Activated T-helper 17 cell treated with anti-CD3 and anti-CD28 coated beads, Interleukin-2, amount 50 U/mL, for 72 hours (primary cell): ENCODE measurements around the gene ERN1. TPM values are rescaled to one million over a fixed set of nuclear protein-coding genes. Genes with fewer than 3 reads are reported as not detected.

Experiments used
- ATAC-seq: fragments of 150-1000 bp; cut with Tn5 transposase; replicated peaks from 2 replicates; pipeline ENCODE4 v1.10.0; 2021; ENCODE audit warnings: mild to moderate bottlenecking, moderate library complexity
- H3K27ac Mint-ChIP-seq: one replicate; pipeline ENCODE4 v1.8.0; 2022; ENCODE audit warnings: mixed read lengths
- H3K27me3 Mint-ChIP-seq: one replicate; pipeline ENCODE4 v1.8.0; 2022; ENCODE audit warnings: mixed read lengths
- H3K36me3 Mint-ChIP-seq: one replicate; pipeline ENCODE4 v1.8.0; 2022; ENCODE audit warnings: low read depth, mild to moderate bottlenecking, mixed read lengths
- H3K4me1 Mint-ChIP-seq: one replicate; pipeline ENCODE4 v1.8.0; 2022; ENCODE audit warnings: mixed read lengths
- H3K4me3 Mint-ChIP-seq: one replicate; pipeline ENCODE4 v1.8.0; 2022; ENCODE audit warnings: mild to moderate bottlenecking, mixed read lengths
- H3K9me3 Mint-ChIP-seq: one replicate; pipeline ENCODE4 v1.8.0; 2022; ENCODE audit warnings: mixed read lengths
- total RNA-seq, 2 donors: library from RNA; stranded (reverse); gene quantifications; one replicate each; pipeline ENCODE4 v1.2.3, GENCODE V29; 2022

ERN1 gene
- total RNA-seq, 2 donors from 2014 or later = 42.2 to 93.3 TPM

DNA sequence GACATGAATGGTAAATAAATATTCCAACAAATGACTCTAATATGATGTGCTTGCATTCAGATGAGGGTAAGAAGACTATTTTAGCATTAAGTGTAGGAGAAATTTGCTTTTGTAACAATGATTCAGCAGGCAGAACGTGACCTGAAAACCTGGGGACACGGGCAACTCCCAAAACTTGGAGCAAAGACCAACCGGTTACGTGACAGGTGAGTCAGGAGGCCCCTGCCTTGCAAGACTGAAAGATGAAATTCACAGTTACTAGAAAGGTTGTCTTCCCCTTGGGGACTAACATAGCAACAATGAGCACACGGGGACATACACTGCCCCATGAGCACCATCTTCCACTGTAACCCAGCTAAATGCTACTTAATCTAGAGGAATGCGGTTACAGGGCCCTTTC lies 33.5 kb upstream of the ERN1 start:
- no peak overlapping the region for H3K4me3 Mint-ChIP-seq
- H3K27ac Mint-ChIP-seq = no peak overlapping the region
- peaks cover 9% of the 10 kb centered on the region for H3K36me3 Mint-ChIP-seq
- ATAC-seq = no peak
- no peaks in the 10 kb centered on the region for H3K4me1 Mint-ChIP-seq
- H3K9me3 Mint-ChIP-seq = no peaks in the 10 kb centered on the region
- no peaks in the 10 kb centered on the region for H3K27me3 Mint-ChIP-seq

DNA sequence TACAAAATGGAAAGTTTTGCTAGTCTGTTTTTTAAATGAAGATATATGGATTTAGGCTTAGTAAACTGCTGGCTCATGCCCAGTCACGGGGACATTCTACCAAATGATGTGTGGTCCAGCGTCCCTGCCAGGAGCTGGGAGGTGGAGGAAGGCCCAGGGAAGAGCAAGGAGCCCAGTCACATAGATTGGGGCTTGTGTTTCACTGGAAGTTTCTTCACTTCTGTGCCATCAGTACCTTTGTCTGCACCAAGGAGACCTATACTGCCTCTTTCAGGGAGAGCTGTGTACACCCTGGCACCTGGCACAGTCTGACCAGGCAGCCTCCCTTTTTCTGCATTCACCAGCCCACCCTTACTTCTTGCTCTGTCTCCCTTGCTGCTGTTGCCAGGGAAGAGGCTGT lies 32.6 kb upstream of the ERN1 start:
- Mint-ChIP-seq H3K9me3 (no peaks in the 10 kb centered on the region), H3K4me1 (no peaks in the 10 kb centered on the region), H3K4me3 (no peak overlapping the region), H3K36me3 (no peaks in the 10 kb centered on the region), H3K27me3 (no peaks in the 10 kb centered on the region), H3K27ac (no peak overlapping the region)
- no peak for ATAC-seq

DNA sequence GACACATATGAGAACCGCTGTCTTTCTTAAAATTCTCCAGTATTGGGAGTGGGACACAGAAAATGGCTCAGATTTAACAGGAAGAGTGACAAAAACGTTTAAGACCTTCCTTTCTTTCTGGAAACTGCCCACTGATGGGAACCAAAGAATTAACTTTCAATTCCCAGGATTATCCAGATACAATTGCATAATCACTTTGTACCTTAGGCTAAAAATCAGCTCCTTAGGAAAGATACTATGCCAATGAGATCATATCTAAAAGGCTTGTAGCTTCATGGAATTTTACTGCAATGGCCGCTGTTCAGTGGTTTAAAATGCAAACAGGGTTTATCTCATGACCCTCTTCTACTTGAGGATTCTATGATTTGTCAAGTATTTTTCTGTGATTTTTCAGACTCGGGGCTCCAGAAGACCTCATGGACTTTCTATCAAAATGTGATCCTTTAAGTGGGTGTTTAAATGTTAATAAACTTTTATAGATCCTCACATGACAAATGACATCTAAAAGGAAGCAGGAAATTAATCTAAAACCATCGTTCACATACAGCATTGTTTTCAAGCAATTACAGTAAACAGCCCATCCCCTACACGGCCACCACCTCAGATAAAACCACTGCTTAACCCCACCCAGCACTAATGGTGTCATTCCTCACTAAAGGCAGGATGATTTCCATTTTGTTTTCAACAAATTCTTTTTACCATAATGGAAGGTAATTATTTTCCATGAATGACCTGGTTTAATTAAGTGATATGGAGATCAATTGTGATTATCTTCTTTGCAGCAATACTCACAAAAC lies 31.6 kb upstream of the ERN1 start:
- H3K27me3 Mint-ChIP-seq = no peaks in the 10 kb centered on the region
- ATAC-seq = no peak

DNA sequence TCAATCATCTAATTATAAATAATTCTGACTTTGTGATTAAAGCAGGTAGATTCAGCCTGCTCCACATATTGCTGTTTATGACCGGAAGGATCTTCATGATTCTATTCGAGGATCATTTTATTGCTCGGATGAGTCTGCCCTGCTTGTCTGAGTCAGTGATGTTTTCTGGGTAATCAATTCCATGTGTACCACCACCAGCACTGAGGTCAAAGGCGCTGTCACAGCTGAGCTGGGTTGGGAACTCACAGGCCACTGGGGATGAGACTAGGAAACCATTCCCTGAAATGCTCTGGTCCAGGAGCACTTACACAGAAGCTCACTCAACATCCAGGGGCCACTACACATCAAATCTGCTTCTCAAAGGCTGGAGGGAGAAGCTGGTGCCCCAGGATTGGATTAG lies 30.4 kb upstream of the ERN1 start:
- ATAC-seq = no peak
- H3K4me3 Mint-ChIP-seq = no peak overlapping the region
- H3K27me3 Mint-ChIP-seq = no peaks in the 10 kb centered on the region
- no peaks in the 10 kb centered on the region for H3K36me3 Mint-ChIP-seq
- H3K27ac Mint-ChIP-seq = no peak overlapping the region
- H3K9me3 Mint-ChIP-seq = no peaks in the 10 kb centered on the region
- no peaks in the 10 kb centered on the region for H3K4me1 Mint-ChIP-seq

More for the DNA sequence above, 31.6 kb upstream of the ERN1 start:
- Mint-ChIP-seq H3K36me3 (no peaks in the 10 kb centered on the region), H3K4me3 (no peak overlapping the region), H3K4me1 (no peaks in the 10 kb centered on the region), H3K9me3 (no peaks in the 10 kb centered on the region), H3K27ac (peak overlapping the region; percentile 3)

DNA sequence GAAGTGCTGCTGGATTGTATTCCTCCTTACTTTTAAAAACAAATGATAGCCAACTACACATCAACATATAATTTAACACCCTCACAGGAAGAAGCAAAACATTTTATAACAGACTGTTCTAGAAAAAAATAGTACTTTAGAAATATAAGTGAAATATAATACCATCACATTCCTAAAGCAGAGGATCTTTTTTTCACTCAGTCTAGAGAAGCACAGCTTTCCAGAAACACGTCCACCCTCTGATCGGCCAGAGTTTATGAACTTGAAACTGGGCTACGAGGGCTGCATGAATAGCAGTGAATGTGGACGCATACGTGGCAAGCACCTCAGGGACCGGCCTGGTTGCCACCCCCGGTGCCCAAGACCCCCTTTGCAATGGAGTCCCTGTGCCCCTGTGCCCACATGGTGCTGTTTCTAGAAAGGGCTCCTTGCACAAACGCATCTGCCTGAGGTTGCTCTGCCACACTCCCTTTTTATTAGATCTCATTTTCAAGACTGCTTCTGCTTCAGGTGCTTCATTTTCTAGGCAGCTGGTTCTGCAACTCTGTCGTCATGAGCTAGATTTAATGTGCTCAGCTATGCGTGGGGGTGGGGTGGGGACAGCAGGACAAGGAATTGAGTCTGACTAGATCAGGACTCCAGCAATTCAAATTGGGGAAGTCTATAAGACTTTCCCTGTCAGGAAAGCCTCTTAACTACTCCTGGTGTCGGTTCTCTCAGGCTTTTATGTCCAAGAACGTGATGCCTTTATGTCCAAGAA lies 29.1 kb upstream of the ERN1 start:
- Mint-ChIP-seq H3K36me3 (peaks cover 9% of the 10 kb centered on the region), H3K9me3 (no peaks in the 10 kb centered on the region), H3K27me3 (no peaks in the 10 kb centered on the region), H3K4me1 (no peaks in the 10 kb centered on the region), H3K4me3 (no peak overlapping the region), H3K27ac (no peak overlapping the region)
- ATAC-seq = no peak

DNA sequence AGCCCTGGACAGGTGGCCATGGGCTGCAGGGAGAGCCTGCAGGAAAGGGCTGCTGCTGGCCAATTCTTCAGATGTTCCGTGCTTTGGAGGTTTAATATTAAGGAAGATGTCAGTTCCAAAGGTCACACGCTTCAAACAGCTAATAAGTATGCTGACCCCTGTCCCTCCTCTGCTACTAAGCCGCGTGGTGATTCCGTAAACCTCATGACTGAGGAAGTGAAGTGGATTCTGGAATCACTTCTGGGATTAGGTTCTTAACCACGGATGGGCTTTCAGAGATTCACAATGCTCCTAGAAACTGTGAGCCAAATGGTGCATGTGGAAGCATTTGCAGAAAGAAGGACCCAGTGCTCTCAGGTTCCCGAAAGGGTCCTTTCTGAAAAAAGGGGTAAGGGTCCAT lies 28.5 kb upstream of the ERN1 start:
- H3K9me3 Mint-ChIP-seq = no peaks in the 10 kb centered on the region
- peak overlapping the region; percentile 25 for H3K27ac Mint-ChIP-seq
- no peak for ATAC-seq
- no peaks in the 10 kb centered on the region for H3K27me3 Mint-ChIP-seq
- peaks cover 12% of the 10 kb centered on the region for H3K36me3 Mint-ChIP-seq
- no peaks in the 10 kb centered on the region for H3K4me1 Mint-ChIP-seq
- no peak overlapping the region for H3K4me3 Mint-ChIP-seq

DNA sequence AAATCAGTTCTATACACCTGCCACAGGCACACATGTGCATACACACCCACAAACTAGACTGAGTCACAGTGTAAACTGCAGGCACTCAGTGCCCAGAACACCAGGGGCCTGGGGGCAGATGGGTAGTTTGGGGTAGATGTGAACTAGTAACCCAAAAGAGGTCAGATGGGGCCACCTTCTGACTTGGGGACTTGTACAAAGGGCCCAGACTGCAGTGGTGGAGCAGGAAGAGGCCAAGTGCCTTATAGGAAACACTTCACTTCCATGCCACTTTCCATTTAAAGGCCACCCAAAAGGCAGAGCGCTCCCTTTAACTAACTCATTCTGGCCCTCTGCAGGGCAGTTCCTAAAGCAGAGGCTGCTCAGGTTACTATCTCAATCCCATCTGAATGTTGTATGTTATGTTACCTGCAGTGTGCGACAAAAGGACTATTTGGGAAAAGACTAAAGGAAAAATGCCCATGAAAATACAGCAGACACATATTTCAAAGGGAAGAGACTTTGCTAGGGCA lies 27.8 kb upstream of the ERN1 start:
- no peaks in the 10 kb centered on the region for H3K9me3 Mint-ChIP-seq
- no peak for ATAC-seq
- peaks cover 19% of the 10 kb centered on the region for H3K36me3 Mint-ChIP-seq
- H3K27me3 Mint-ChIP-seq = no peaks in the 10 kb centered on the region
- peak overlapping the region; percentile 25 for H3K27ac Mint-ChIP-seq
- H3K4me3 Mint-ChIP-seq = no peak overlapping the region
- H3K4me1 Mint-ChIP-seq = no peaks in the 10 kb centered on the region

DNA sequence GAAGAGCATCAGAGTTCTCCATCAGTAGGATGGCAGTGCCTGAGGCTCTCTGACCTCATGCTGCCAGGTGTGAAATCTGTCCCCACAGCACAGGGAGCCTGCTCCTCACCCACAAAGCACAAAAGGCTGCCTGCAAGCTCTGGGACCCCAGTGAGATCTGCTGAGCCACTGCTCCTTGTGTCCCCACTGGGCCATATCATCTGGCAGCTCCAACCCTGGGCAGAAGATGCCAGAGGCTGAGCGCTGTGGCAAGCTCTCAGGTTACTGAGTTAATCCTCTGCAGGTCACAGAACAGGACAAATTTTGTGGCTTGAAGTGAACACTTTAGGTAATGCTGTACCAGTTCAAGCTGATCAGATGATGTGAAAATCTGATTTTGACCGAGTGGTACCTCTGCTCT lies 26.7 kb upstream of the ERN1 start:
- Mint-ChIP-seq H3K4me1 (no peaks in the 10 kb centered on the region), H3K36me3 (peaks cover 29% of the 10 kb centered on the region), H3K27ac (no peak overlapping the region), H3K27me3 (no peaks in the 10 kb centered on the region), H3K9me3 (no peaks in the 10 kb centered on the region), H3K4me3 (no peak overlapping the region)
- no peak for ATAC-seq

DNA sequence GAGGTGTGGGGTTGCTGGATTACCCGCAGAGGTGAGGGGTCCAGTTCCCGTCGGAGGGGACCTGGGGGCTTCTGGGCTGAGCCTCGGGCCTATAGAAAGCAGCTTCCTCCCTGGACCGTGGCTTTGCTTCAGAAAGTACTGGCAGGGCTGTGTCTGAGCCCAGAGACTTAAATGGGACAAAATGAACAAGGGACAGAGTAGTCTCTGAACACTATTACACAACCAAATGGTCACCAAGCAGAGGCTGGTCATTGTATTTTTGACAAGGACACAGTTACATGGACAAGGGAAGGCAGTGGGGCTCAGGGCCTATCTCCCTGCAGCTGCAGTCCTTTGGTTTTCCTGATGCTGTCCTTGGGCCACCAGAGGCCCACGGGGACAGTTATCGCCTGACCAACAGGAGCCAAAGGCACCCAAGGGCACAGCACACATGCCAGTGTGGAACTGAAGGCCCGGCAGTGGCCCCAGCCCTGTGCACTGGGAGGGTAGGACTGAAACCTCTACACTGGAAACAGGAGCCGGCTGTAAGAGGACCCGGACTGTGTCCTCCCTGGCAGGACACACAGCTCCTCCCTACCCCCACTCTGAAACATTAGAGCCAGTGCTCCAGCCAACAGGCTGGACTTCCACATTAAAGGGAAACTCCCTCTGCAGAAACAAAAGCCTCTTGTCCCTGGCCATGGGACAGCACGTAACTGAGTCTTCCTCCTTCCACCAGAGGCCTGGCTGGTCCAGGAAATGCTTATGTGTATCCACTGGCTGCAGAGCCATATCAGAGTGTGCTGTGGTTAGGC lies 26.0 kb upstream of the ERN1 start:
- Mint-ChIP-seq H3K27me3 (no peaks in the 10 kb centered on the region), H3K9me3 (no peaks in the 10 kb centered on the region), H3K27ac (peak overlapping the region; percentile 55), H3K36me3 (peaks cover 34% of the 10 kb centered on the region), H3K4me3 (no peak overlapping the region), H3K4me1 (no peaks in the 10 kb centered on the region)
- no peak for ATAC-seq

DNA sequence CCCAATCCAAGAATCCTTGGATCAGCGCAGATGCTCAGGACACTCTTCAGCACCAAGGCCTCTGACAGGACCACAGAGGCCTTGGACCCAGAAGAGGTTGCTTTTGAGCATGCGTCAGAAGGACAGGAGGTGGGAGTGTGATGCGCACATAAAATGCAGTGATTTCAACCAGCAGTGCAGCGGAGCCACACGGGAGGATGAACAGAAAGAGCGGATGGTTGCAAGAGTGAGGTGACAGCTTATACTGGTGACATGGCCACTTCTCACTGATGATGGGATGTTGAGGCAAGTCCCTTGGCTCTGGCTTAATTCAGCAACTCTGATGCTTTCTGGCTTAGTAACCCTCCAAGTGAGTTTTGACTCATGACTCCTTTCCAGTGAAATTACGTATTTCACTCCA lies 25.2 kb upstream of the ERN1 start:
- Mint-ChIP-seq H3K27me3 (no peaks in the 10 kb centered on the region), H3K9me3 (no peaks in the 10 kb centered on the region), H3K36me3 (peaks cover 42% of the 10 kb centered on the region), H3K4me3 (no peak overlapping the region), H3K27ac (peak overlapping the region; percentile 55), H3K4me1 (no peaks in the 10 kb centered on the region)
- ATAC-seq = peak; percentile 42

DNA sequence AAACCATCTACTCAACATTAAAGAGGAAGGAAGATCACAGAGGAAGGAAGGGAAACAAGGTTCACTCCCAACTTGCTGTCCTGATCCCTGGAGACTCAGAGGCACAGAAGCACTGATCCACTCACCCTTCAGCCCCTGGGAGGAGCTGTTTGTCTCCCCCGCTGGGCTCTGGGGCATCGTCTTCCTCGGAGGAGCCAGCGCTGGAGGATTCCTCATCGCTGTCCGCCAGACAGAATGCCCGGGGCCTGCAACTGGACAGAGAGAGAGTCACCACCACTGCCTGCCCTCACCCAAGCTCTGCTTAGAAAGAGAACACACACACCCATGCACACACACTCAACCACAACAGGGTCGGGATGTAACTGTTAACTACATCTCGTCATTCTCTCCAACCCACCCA lies 24.8 kb upstream of the ERN1 start:
- Mint-ChIP-seq H3K4me1 (no peaks in the 10 kb centered on the region), H3K27me3 (no peaks in the 10 kb centered on the region), H3K36me3 (peaks cover 46% of the 10 kb centered on the region), H3K9me3 (no peaks in the 10 kb centered on the region), H3K4me3 (no peak overlapping the region), H3K27ac (peak overlapping the region; percentile 40)
- ATAC-seq = no peak

DNA sequence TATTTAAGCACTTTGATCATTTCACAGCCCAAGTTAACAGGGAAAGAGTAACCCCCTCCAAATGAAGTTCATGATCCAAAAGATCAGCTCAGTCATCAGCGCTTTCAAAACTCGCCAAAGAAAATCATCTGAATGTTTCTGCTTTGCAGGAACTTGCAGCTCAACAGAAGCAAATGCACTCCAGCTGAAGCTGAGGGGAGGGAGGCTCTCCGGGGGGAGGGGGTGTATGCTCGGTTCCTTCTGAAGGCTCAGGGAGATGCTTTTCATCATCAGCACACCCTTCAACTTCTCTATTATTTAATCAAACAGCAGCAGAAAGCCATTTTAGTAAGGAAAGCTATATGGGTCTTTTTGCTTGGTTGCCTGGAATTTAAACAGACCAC lies 24.4 kb upstream of the ERN1 start:
- no peak overlapping the region for H3K4me3 Mint-ChIP-seq
- no peaks in the 10 kb centered on the region for H3K4me1 Mint-ChIP-seq
- no peak overlapping the region for H3K27ac Mint-ChIP-seq

DNA sequence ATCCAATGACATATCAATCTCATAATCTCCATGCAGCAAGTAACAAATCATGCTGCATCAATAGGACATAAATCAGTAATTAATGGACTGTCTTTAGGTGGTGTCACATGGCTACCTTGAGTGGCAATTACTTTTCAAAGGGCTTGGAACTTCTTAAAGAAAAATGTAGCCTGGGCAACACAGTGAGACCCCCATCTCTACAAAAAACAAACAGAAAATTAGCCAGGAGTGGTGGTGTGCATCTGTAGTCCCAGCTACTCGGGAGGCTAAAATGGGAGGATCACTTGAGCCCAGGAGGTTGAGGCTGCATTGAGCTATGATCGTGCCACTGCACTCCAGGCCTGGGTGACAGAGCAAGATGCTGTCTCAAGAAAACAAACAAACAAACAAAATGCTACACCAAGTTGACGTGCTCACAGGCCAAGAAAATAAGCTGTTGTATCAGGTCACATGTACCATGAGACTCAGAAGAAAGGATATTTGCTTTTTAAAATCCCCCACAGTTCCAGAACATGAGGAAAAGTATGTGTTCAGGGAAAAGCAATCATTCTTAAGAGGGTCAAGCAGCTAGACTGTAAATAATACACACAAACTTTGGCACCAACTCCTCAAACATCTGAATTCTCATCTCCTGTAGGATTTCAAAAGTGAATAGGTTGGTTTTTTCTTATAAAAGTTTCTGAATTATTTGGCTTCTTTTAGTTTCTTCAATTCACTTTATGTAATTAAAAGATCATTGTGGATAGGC lies 23.8 kb upstream of the ERN1 start:
- ATAC-seq = no peak
- no peaks in the 10 kb centered on the region for H3K9me3 Mint-ChIP-seq
- no peak overlapping the region for H3K4me3 Mint-ChIP-seq
- peaks cover 1% of the 10 kb centered on the region for H3K4me1 Mint-ChIP-seq
- H3K27me3 Mint-ChIP-seq = no peaks in the 10 kb centered on the region
- H3K36me3 Mint-ChIP-seq = peaks cover 46% of the 10 kb centered on the region
- no peak overlapping the region for H3K27ac Mint-ChIP-seq

More for the DNA sequence above, 24.4 kb upstream of the ERN1 start:
- H3K27me3 Mint-ChIP-seq = no peaks in the 10 kb centered on the region
- ATAC-seq = no peak
- no peaks in the 10 kb centered on the region for H3K9me3 Mint-ChIP-seq
- H3K36me3 Mint-ChIP-seq = peaks cover 46% of the 10 kb centered on the region
